AG08395 (cell line): ENCODE results near the gene SIGLEC11.
"Not testable (repeated sequence)": the region's sequence is repeated elsewhere in the genome, so short reads cannot be mapped to it uniquely, and the experiment has no call there.

Experiments used
- DNase-seq: peaks from one replicate; pipeline ENCODE4 v3.0.0; 2012; ENCODE audit warnings: mixed read lengths, low spot score

Gene SIGLEC11

DNA sequence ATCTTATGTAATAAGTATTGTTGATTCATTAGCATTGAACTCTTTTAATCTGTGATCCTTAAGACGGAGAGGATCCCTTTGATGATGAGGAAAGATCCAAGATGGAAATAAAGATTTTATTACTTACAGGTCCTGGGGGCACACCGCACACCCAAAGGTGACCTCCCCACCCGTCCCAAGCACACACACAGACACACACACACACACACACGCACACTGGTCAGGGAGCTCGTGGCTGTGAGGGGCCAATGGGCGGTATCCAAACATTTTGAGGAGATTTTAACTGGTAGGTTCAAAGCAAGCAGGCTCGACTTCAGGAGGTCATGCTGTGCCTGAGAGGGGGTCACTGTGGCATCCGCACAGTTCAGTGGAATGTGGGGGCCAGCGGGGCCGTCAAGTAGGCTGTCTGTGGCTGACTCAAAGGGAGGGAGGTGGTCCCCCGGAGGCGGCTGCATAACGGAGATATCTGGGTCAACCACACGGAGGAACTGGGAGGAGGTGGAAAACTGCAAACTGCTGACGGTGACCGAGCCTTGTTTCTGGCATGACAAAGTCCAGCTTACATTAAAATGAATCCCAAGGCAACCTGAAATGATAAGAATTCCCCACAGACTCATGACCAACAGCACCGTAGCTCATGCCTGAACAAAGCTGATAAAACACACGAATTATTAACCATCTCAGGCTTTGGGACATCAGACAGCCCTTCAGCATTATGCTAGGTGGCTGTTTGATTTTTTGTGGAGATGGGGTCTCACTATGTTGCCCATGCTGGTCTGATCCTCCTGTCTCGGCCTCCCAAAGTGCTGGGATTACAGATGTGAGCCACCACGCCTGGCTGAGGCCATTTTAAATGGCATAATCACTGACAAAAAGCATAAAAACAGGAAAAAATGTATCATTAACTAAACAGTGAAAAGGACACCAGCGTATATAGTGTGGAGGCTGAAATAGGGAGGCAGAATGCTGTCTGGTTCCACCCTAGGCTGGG is 20.9 kb upstream of the SIGLEC11 start:
- DNase-seq = no peak

DNA sequence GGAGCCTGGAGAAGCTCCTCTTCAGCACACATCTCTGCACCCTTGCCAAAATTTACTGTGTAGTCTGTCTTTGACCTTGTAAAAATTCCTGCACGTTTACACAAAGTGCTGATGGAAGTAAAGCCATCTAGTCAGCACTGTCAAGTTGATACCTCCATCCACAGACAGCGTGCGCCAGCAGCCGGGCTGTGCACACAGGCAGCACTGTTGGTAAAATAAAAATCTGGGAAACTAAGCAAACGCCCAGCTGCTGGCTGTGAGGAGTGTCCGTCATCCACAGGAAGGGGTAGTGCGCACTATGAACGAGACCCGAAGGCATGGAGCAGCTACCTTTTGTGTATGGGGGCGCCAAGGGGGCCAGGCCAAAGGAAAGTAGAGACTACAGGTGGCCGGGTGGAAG is 17.4 kb upstream of the SIGLEC11 start:
- DNase-seq = no peak

DNA sequence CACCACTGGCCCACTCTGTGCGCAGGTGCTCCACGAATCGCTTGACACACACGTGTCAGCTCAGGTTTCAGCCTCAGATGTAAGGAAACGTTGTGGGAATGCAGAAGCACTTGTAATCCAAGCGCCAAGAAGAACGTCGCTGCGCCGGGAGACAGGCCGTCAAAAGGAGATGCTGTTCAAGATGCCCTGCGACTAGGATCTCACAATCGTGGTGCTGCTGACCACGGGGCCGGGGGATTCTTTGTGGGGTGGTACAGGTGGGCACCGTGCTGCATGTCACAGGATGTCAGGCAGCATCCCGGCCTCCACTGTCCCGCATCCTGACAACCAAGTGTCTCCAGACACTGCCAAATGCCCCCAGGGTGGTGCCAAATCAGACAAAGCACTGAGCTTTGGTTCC is 16.9 kb upstream of the SIGLEC11 start:
- no peak for DNase-seq

DNA sequence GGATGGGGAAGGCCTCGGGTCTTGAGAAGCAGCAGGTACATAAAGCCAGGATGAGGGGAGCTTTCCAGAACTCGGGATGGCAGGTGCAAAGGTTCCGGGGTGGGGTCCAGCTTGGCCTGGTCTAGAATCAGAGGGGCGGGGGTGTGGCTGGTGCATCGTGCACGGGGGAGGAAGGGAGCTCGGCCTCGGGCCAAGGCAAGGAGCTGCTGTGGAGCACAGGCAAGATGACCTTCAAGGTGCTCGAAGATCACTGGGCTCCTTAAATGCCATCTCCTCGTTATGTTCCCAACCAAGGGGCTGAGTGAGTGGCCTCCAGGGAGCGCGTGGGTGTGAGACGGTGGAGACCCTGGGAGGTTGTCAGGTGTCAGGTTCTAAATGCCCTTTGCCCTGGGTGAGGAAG is 16.1 kb upstream of the SIGLEC11 start:
- no peak for DNase-seq

DNA sequence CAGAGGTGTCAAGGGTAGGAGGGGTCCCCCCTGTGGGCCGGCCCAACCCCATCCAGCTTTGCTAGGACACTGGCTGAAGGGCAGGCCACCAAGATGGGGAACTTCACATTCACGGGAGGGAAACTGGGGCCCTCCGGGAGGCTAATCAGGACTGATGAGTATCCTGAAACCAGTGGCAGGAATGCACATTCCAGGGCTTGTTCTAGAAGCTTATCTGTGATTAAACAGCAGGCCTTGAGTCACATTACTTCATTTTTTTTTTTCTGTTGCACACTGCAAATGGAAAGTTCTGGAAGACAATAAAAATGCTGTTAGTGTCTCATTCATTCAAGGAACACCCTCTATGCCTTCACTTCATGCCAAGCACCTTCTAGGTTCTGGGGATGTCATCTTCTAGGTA is 15.5 kb upstream of the SIGLEC11 start:
- DNase-seq = no peak

DNA sequence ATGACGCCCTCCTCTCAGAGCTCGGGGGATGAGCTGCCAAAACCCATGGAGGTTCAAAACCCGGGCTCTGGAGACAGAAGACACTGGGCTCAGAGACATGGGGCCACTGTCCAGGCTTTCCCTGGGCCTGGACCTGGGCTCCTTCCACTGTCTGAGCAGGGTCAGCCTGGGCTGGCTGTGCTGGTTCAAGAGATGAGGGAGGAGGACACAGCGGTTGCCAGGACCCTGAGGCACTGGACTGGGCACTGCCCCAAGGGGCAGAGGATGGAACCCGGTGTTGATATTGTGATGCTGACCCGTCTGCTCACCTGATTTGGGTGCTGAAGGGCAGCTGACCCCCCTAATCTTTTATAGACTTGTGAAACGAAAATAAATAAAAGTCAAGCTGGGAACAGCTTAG is 14.1 kb upstream of the SIGLEC11 start:
- no peak for DNase-seq

DNA sequence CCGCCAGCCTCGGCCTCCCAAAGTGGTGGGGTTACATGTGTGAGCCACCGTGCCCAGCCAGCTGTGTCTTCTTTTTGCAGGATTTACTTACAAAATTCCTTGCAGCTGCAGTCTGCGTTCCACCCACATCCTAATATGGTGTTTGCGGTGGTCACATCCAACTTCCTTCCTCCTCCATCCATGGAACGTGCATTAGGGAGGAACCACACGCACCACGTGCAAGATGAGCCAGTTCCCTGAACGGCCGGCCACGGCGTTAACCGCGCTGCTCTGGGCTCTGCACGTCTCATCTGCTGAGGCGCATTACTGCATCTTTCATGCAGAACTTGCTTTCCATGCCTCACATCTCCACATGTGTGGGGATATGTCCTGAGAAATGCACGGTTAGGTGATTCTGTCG is 13.0 kb upstream of the SIGLEC11 start:
- no peak for DNase-seq

DNA sequence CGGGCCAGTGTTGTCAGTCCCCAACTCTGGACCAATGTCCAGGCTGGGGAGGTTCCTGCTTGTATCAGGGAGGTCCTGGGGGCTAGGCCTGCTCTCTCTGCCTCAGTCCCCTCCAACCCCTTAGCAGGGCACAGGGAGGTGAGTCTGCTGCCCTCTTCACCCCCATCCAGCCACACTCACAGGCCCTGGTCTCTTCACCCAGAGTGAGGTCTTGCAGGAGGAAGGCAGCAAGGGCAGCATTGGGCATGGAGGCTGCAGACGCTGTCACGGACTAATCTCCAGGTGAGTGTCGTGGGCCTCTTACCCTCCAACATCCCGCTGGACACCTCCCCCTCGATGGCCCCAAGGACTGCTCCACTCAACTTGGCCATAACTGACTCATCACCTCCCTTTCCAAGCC is 11.9 kb upstream of the SIGLEC11 start:
- no peak for DNase-seq

DNA sequence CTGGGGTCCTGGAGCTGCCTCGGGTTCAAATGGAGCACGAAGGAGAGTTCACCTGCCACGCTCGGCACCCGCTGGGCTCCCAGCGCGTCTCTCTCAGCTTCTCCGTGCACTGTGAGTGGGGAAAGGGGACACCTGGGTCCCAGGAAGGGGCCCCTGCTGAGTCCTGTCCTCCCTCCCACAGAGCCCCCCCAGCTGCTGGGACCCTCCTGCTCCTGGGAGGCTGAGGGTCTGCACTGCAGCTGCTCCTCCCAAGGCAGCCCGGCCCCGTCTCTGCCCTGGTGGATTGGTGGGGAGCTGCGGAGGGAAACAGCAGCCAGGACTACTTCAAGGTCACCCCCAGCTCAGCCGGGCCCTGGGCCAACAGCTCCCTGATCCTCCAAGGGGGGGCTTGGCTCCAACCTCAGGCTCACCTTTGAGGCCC is 11.0 kb upstream of the SIGLEC11 start:
- DNase-seq = no peak

DNA sequence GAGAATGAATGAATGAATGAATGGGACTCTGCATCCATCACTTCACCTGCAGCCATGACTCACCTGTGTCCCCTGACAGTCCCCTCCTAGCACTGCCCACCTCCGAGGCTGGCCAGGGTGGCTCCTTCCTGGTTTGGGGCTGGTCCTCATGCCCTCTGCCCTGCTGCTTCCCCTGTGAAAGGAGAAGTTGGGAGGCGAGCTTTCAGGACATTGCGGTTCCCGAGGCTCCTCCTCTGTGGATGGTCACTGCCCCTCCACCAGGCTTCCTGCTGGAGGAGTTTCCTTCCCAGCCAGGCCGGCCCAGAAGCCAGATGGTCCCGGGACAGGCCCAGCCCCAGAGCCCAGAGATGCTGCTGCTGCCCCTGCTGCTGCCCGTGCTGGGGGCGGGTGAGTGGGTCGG is 8.4 kb upstream of the SIGLEC11 start:
- not testable (repeated sequence) for DNase-seq

DNA sequence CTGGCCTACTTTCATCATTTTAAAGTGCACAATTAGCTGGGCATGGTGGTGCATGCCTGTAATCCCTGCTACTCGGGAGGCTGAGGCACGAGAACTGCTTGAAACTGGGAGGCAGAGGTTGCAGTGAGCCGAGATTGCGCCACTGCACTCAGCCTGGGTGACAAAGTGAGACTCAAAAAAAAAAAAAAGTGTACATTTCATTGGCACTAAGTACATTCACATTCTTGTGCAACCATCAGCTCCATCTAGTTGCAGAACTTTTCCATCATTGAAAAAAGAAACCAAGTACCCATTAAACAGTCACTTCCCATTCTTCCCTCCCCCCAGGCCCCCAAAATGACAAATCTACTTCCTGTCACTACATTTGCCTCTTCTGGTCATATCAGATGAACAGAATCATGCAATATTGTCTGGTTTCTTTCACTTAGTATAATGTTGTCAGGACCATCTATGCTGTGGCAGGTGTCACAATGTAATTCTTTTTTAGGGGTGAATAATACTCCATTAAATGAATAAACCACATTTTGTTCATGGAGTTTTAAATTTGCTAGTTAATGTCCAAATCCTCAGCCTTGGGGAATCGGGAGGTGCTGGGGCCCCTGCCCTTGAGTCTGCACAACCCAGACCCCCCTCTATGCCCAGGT is 7.4 kb upstream of the SIGLEC11 start:
- no peak for DNase-seq

DNA sequence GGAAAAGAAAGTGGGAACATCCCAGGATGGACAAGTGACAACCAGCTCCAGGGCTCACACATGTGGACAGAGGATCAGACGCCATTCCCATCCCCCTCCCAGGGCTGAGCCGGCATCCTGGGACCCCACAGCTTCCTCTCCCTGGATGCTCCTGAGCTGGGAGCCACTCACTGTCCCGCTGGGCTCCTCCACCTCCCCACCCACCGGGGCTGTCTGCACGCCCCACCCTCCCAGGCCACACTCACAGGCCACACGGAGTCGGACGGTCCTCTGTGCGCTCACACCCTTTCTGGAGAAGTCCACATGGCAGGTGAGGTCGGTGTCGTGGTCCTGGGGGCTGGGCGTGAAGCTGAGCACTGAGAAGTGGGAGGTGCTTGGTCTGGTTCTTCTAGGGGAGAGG is 1.1 kb downstream of the SIGLEC11 start:
- not testable (repeated sequence) for DNase-seq

DNA sequence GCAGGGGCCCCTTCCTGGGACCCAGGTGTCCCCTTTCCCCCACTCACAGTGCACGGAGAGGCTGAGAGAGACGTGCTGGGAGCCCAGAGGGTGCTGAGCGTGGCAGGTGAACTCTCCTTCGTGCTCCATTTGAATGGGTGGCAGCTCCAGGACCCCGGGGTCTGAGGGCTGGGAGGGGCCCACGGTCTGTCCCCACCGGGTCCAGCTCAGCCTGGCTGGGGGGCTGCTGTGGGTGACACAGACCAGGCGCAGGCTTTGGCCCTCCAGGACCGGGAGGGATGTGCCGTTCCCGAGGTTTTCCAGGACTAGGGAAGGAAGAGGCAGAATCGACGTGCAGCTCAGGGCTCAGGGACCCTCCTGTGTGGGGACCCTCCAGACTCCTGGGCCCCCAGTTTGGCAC is 2.4 kb downstream of the SIGLEC11 start:
- not testable (repeated sequence) for DNase-seq

DNA sequence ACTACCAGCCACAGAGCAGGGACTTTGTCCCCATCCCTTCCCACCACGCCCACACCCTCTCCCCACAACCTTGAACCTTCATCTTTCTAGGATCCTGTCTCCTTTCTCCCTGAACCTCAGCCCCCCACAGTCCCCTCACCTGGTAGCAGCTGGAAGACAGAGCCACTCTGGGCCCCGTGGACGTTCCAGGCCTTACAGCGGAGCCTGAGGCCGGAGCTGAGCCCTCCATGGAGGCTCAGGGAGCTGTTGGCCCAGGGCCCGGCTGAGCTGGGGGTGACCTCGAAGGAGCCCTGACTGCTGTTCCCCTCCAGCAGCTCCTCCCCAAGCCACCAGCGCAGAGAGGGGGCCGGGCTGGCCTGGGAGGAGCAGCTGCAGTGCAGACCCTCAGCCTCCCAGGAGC is 2.8 kb downstream of the SIGLEC11 start:
- not testable (repeated sequence) for DNase-seq

DNA sequence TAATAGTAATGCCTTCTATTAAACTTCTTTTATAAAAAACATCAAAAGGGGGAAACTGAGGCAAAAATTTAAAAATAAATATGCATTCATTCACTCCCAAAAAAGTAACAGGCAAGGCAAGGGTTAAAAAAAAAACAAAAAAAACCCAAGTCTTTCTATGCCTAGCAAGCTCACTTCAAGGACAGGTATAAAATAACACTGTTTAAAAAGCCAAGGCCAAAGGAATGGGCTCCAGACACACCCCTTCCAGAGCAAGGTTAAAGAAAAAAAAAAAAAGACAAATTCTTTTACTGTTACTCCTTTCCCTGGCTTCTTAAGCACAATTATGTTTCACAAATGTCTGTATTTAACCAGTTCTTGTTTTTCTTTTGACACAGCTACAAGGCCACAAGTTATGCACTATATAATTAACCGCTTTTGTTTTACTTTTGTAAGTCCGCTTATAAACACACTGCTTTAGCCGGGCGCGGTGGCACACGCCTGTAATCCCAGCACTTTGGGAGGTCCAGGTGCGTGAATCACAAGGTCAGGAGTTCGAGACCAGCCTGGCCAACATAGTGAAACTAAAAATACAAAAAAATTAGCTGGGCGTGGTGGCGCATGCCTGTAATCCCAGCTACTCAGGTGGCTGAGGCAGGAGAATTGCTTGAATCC is 3.6 kb downstream of the SIGLEC11 start:
- no peak for DNase-seq

DNA sequence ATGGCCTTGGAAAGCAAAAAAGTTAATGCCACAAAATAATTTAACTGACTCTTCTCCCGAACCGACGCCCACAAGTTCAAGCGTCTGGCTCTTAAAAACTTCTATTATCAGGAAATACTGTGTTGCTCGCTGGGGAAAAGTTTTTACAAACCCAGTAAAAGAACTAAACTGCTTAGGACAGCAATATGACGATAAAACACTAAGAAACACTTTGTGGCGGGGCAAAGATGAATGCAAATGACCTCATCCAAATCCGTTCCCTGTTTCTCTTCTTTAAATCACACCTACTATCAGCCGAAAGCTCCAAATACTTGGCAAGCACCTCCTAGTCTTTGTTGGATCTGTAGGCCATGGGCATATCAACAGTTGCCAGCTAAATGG is 4.9 kb downstream of the SIGLEC11 start:
- DNase-seq = no peak

DNA sequence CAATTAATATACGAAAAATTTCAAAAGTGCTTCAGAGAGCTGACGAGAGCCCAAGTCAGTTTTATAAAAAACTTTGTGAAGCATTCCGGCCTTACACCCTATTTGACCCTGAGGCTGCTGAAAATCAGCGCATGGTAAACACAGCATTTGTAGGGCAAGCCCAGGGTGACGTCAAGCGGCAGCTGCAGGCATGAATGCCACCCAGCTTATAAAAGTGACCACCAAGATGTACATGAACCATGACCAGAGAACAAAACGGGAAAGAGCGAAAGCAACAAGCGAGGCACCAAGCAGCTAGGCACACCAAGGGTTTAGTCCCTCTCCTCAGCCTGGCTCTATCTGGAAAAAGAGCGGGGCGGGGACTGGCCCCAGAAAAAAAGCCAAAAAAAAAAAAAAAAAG is 6.0 kb downstream of the SIGLEC11 start:
- no peak for DNase-seq

DNA sequence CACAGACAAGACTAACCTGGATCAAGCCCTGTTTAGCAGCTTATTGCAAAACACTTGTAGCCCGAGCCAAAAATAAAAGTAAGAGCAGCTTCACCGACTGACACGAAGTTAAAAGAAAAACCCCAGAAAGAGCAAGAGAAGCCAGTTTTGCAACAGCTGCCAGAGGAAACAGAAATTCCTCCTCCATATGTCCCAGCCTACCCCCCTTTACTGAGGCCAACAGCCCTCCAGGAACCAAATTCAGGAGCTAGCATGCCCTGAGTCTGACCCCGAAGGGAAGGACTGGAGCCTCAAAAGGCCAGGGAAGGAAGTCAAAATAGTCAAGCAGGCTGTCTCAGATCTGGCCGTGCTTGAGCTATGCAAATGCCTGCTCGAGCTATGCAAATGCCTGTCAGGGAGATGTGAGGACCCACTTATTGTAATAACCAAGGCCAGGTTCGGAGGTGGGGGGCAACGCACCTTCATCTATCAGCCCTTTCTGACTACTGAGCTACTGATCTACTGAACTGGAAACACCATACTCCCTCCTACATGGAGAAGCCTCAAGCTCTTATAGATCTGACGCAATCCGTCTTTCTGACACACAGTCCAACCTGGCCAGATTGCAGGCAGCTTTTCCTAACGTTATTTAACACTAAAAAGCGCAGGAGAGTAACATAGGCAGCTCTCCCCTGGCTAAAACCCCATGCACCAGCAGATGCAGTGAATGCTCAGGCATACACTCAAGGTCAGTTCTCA is 6.7 kb downstream of the SIGLEC11 start:
- no peak for DNase-seq

DNA sequence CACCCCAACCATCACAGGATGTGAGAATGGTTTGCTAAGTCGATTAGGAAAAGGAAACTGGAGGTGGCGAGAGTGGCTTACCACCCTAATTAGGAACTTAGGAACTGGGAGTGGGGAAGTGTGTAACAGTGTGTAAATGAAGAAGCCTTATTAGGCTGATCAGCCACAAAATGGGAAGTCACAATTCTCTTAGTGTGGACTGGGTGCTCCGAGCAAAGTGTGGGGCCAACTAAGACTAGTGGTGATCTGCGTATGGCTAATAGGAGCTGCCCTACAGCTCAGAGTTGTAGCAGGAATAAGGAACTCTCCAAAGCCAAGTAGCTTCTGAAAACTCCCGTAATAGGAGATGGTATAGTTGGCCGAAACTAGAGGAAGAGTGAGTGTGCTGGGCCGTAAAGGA is 7.6 kb downstream of the SIGLEC11 start:
- no peak for DNase-seq

DNA sequence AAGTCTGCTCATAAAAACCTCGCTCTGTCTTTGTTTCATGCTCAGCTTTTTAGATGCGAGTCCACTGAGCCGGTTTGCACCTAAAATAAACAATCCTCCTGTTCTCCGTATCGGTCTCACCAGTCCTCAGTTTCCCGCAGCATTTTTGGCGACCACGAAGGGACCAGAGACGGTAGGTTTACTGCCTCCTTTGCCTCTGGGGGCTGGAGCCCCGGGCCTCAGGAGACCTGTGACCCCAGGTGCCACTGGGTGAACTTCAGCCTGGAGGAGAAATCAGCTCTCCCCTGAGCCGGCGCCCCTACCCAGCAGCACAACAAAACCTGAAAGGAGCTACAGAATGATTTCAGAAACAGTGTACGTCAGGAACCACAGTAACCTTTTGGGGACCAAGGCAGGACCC is 8.1 kb downstream of the SIGLEC11 start:
- DNase-seq = no peak

DNA sequence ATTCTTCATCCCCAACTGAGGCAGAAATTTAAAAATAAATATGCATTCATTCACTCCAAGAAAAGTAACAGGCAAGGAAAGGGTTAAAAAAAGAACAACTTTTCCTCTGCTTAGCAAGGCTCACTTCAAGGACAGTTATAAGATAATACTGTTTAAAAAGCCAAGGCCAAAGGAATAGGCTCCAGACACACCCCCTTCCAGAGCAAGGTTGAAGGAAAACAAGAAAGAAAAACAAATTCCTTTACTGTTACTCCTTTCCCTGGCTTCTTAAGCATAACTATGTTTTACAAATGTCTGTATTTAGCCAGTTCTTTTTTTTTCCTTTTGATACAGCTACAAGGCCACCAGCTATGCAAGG is 8.5 kb downstream of the SIGLEC11 start:
- no peak for DNase-seq

DNA sequence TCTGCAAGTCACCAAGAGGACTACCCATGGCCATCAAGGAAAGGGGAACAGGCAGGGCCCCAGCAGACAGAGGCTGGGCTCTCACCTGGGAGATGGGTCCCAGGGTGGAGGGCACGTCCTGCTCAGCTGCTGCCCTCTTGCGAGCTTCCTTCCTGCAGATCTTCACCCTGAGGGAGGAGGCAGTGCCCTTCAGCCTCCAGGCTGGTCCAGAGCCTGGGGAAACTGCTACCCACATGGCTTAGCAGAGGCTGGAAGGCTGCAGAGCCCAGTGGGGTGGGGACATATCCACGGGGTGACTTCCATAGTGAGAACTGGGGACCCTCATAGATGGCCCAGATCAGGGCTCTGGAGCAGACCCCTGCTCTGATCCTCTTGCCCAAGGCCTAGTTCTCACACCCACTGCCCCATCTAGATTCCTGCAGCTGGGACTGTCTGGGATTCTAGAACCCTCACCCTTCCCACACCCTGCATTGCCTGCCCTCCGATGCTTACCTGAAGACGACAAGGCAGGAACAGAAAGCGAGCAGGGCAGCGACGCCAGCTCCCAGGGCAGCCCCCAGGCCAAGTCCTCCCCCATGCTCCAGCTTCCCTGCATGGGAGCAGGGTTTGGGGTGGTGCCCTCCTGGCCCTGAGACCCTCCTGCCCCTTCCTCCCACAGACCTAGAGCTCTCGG is 9.0 kb downstream of the SIGLEC11 start:
- no peak for DNase-seq
